ENCODE data around the gene NFIA. TPM values are rescaled to one million over a fixed set of nuclear protein-coding genes. Genes with fewer than 3 reads are reported as not detected.

Gene NFIA
- total RNA-seq, 4 donors from 2014 or later: 68.2 to 172 (median 101) TPM

- no peak for TF ChIP-seq CTCF (IDR thresholded peaks at IDR 0.05; ENCODE audit: low read depth)
These were observed 265.8 kb downstream of the NFIA start for GRCh38 chr1:61348025-61348665.

GRCh38 chr1:61352845-61353435 is 270.6 kb downstream of the NFIA start:
- TF ChIP-seq CTCF (IDR thresholded peaks at IDR 0.05; ENCODE audit: low read depth): no peak

- TF ChIP-seq CTCF (IDR thresholded peaks at IDR 0.05; ENCODE audit: low read depth): no peak
These were observed 271.5 kb downstream of the NFIA start for GRCh38 chr1:61353797-61354406.

GRCh38 chr1:61356016-61356415 is 273.7 kb downstream of the NFIA start:
- TF ChIP-seq CTCF (IDR thresholded peaks at IDR 0.05; ENCODE audit: low read depth): no peak

- no peak for TF ChIP-seq CTCF (IDR thresholded peaks at IDR 0.05; ENCODE audit: low read depth)
These were observed 274.6 kb downstream of the NFIA start for GRCh38 chr1:61356995-61357394.

GRCh38 chr1:61357539-61357938 is 275.2 kb downstream of the NFIA start:
- no peak for TF ChIP-seq CTCF (IDR thresholded peaks at IDR 0.05; ENCODE audit: low read depth)

GRCh38 chr1:61358770-61359455 is 276.6 kb downstream of the NFIA start:
- TF ChIP-seq CTCF (IDR thresholded peaks at IDR 0.05; ENCODE audit: low read depth): no peak

All from subcutaneous adipose tissue (tissue), 4 donors.